RWPE2 (cell line): ENCODE measurements around the gene SCARB1.

ENCODE experiments used
- ATAC-seq: fragments of 200-7000 bp; cut with Tn5 transposase; 3 replicates; pipeline ENCODE4 v1.9.1; 2021; ENCODE audit warnings: low read depth
- DNase-seq: peaks from one replicate; pipeline ENCODE4 v3.0.0-alpha.2; 2020; ENCODE audit warnings: low spot score
- H3K27ac ChIP-seq: fragments of 450-650 bp; 2 replicates; pipeline ENCODE4 v1.5.1; 2017; ENCODE audit warnings: mild to moderate bottlenecking; ENCODE audit not compliant: poor library complexity, severe bottlenecking
- H3K27me3 ChIP-seq: fragments of 250-450 bp; sonication (Bioruptor Pico); 2 replicates; pipeline ENCODE4 v1.5.1; 2021; ENCODE audit warnings: mild to moderate bottlenecking, moderate library complexity; ENCODE audit not compliant: insufficient read depth, poor library complexity, severe bottlenecking
- H3K36me3 ChIP-seq: fragments of 250-450 bp; sonication (Bioruptor Pico); 2 replicates; pipeline ENCODE4 v1.5.1; 2020; ENCODE audit warnings: low read depth, mild to moderate bottlenecking, moderate library complexity
- H3K4me1 ChIP-seq: fragments of 250-450 bp; sonication (Bioruptor Pico); 2 replicates; pipeline ENCODE4 v1.5.1; 2021; ENCODE audit warnings: mild to moderate bottlenecking, moderate library complexity; ENCODE audit not compliant: insufficient read depth, poor library complexity, severe bottlenecking
- H3K4me3 ChIP-seq: fragments of 250-450 bp; sonication (Bioruptor Pico); 2 replicates; pipeline ENCODE4 v1.5.1; 2021; ENCODE audit warnings: mild to moderate bottlenecking, moderate library complexity; ENCODE audit not compliant: severe bottlenecking
- H3K9me3 ChIP-seq: fragments of 250-450 bp; sonication (Bioruptor Pico); 2 replicates; pipeline ENCODE4 v1.5.1; 2021; ENCODE audit warnings: mild to moderate bottlenecking, moderate library complexity; ENCODE audit not compliant: severe bottlenecking
- TF ChIP-seq, protein P1 (sequence below): fragments of 450-650 bp; IDR thresholded peaks from one replicate; pipeline ENCODE4 v1.5.1; 2017; ENCODE audit warnings: mild to moderate bottlenecking, moderate library complexity; ENCODE audit not compliant: poor library complexity, severe bottlenecking

SCARB1 gene

DNA sequence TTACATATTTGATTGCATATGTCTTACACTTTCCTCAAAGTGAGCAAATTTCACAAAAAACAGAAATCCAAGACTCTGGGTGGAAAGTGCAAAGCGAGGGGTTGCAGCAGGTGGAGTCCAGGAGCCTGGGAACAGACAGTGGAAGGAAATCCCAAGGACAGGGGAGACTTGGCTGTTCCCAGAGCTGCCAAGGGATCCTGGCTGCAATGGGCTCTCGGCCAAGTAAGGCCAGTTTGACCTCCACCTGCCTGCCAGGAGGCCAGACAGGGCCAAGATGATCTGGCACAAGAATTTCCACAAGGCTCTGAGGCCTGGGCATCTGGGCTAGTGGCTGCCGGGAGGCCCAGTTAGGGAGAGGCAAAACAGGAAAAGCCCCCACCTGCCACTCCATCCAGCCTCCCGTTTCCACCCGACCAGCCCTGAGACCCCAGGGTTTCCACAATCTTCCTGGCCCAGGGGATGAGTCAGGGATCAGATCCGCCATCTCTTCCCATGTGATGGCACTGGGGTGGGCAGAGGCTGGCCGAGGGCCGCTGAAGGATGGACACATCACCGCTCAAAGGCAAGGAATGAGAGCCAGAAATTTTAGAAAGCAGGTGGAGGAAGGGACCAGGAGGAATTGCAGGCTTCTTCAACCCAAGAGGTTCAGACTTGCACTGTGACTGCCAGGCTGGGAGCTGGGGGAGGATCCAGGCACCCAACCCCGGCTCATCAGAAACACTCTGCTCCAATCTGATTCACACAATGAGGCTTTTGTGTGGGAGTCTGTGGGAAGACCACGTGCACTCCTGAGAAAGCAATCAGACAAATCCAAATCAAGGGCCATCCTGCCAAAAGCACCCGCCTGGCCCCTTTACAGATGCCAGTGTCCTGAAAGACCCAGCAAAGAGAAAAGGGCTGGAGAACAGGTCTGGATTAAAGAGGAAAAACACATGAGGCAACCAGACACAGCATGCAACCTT is 16.3 kb downstream of the SCARB1 start:
- no peak overlapping the region for H3K27ac ChIP-seq
- no peak for DNase-seq
- H3K36me3 ChIP-seq, result peaks cover 17% of the 10 kb centered on the region
- ATAC-seq, result no peak
- no peaks in the 10 kb centered on the region for H3K9me3 ChIP-seq
- no peaks in the 10 kb centered on the region for H3K27me3 ChIP-seq
- no peaks in the 10 kb centered on the region for H3K4me1 ChIP-seq
- no peak overlapping the region for H3K4me3 ChIP-seq
- TF ChIP-seq, protein P1, sequence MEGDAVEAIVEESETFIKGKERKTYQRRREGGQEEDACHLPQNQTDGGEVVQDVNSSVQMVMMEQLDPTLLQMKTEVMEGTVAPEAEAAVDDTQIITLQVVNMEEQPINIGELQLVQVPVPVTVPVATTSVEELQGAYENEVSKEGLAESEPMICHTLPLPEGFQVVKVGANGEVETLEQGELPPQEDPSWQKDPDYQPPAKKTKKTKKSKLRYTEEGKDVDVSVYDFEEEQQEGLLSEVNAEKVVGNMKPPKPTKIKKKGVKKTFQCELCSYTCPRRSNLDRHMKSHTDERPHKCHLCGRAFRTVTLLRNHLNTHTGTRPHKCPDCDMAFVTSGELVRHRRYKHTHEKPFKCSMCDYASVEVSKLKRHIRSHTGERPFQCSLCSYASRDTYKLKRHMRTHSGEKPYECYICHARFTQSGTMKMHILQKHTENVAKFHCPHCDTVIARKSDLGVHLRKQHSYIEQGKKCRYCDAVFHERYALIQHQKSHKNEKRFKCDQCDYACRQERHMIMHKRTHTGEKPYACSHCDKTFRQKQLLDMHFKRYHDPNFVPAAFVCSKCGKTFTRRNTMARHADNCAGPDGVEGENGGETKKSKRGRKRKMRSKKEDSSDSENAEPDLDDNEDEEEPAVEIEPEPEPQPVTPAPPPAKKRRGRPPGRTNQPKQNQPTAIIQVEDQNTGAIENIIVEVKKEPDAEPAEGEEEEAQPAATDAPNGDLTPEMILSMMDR, result no peak

DNA sequence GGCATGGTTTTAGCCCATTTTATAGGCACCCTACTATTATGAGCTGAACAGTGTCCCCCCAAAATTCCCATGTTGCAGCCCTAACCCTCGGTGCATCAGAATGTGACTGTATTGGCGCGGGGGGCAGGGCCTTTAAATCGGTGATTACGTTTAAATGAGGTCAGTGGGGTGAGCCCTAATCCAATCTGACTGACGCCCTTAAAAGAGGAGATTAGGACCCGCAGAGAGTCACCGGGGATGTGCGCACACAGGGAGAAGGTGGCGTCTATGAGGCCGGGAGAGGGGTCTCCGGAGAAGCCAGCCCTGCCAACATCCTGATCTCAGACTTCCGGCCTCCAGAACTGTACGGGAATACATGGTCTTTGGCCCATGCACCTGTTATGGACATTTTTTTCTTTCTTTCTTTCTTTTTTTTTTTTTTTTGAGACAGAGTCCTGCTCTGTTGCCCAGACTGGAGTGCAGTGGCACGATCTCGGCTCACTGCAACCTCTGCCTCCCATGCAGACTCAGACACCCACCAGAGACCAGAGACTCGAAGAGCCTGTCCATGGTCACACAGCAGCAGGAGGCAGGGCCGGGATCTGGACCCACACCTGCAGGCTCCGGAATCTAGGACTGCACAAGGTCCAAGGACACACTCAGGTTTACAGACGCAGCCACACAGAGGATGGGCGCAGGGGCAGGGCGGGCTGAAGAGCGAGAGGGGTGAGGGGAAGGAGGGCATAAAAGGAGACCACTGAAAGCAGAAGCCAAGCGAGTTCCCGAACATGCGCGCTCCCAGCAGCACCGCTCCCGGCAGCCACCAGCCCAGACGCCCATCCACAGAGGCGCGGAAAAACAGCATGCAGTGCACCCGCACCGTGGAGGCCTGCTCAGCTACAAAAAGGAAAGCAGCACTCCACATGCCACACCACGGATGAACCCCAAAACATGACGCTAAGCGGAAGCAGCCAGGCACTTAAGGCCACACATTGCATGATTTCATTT is 19.0 kb downstream of the SCARB1 start:
- TF ChIP-seq, protein P1, result no peak
- H3K9me3 ChIP-seq, result no peaks in the 10 kb centered on the region
- H3K27me3 ChIP-seq, result no peaks in the 10 kb centered on the region
- H3K36me3 ChIP-seq, result peaks cover 9% of the 10 kb centered on the region
- no peak overlapping the region for H3K27ac ChIP-seq
- ATAC-seq, result no peak
- DNase-seq, result no peak
- no peaks in the 10 kb centered on the region for H3K4me1 ChIP-seq
- no peak overlapping the region for H3K4me3 ChIP-seq

DNA sequence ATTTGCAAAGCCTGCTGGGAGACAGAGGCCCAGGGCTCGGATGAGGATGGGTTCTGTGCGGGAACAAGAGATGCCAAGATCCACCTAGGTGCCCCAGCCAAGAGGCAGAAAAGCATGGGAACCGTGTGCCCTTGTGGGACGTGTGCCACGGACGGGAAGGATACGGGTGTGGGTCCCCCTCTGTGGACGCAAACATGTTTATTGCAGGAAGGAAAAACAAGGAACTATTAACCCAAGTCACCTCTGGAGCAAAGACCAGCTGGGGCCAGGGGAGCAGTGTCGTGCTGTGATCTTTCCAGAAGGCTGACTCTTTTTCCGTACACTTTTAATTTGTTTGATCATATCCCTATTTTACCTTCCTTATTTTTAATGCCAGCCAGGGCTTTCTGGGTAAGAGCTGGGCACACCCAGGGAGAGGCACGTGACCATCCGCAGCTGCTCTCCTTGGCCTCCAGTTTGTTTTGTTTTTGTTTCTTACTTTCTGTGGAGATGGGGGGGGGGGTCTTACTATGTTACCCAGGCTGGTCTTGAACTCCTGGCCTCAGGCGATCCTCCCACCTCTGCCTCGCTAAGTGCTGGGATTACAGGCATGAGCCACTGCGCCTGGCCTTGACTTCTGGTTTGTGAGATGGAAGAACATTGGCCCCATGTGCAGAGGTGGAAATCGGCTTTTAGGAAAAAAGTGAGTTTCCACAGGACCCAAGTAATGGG is 20.7 kb downstream of the SCARB1 start:
- H3K27ac ChIP-seq, result no peak overlapping the region
- TF ChIP-seq, protein P1, result no peak
- H3K9me3 ChIP-seq, result no peaks in the 10 kb centered on the region
- no peaks in the 10 kb centered on the region; the same call in none of the 2 replicates for H3K36me3 ChIP-seq
- DNase-seq (no peak), ATAC-seq (no peak)
- H3K4me3 ChIP-seq, result no peak overlapping the region
- H3K4me1 ChIP-seq, result peaks cover 14% of the 10 kb centered on the region
- H3K27me3 ChIP-seq, result no peaks in the 10 kb centered on the region

DNA sequence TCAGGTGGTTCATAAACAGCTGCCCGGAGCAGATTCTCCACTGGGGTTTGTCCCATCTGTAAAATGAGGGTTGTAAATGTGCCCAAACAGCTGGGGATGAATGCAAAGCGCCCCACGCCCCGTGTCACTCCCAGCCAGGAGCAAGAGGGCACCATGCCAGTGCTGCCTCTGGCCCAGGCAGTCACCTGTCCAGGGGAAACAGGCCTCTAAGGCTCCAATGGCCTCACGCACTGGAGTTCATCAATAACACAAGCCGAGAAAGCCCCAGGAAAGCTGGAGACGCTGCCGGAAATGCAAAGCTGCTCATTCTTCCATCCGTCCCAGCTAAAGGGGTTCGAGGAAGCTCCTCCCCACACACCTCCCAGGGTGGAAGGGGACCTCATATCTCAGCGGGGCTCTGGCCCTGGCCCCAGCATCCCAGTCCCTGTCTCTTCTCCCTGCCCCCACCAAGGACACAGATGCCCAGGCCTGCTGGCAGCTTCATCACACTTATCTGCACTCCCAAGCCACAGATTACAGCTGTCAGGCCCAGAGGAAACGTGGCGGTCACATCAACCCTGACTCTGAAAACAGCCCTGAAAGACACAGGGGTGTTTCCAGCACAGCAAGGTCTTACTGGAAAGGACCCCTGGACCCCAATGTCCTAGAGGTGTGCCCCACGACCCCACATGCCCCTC is 21.5 kb downstream of the SCARB1 start:
- no peaks in the 10 kb centered on the region; the same call in 1 of the 2 replicates for H3K36me3 ChIP-seq
- H3K27ac ChIP-seq, result no peak overlapping the region
- H3K27me3 ChIP-seq, result no peaks in the 10 kb centered on the region
- no peak overlapping the region for H3K4me3 ChIP-seq
- TF ChIP-seq, protein P1, result no peak
- H3K9me3 ChIP-seq, result no peaks in the 10 kb centered on the region
- DNase-seq (no peak), ATAC-seq (no peak)
- peaks cover 18% of the 10 kb centered on the region for H3K4me1 ChIP-seq
